Neuronal stem cell (in vitro differentiated cells): ENCODE results near the gene TEX9.
"Not testable (repeated sequence)": the region's sequence is repeated elsewhere in the genome, so short reads cannot be mapped to it uniquely, and the experiment has no call there.

Experiments
- DNase-seq: peaks from one replicate; pipeline ENCODE4 v3.0.0-alpha.2; 2013; ENCODE audit warnings: low spot score
- H2AFZ ChIP-seq: one replicate; pipeline ENCODE4 v1.6.1; 2013; ENCODE audit warnings: mild to moderate bottlenecking, low read length, inconsistent platforms
- H2AK5ac ChIP-seq: 2 replicates; pipeline ENCODE4 v1.6.1; 2013; ENCODE audit warnings: low read depth, mild to moderate bottlenecking, inconsistent platforms, low read length, moderate library complexity, mixed read lengths
- H2BK120ac ChIP-seq: 2 replicates; pipeline ENCODE4 v1.6.1; 2013; ENCODE audit warnings: low read depth, mild to moderate bottlenecking, inconsistent platforms, low read length, moderate library complexity, mixed read lengths
- H2BK12ac ChIP-seq: one replicate; pipeline ENCODE4 v1.6.1; 2013; ENCODE audit warnings: low read length, inconsistent platforms
- H2BK15ac ChIP-seq: 2 replicates; pipeline ENCODE4 v1.6.1; 2013; ENCODE audit warnings: mild to moderate bottlenecking, low read length, inconsistent platforms, mixed read lengths
- H2BK5ac ChIP-seq: one replicate; pipeline ENCODE4 v1.6.1; 2013; ENCODE audit warnings: inconsistent platforms, mild to moderate bottlenecking, low read length, moderate library complexity
- H3K14ac ChIP-seq: one replicate; pipeline ENCODE4 v1.6.1; 2013; ENCODE audit warnings: low read length, inconsistent platforms
- H3K18ac ChIP-seq: 2 replicates; pipeline ENCODE4 v1.6.1; 2013; ENCODE audit warnings: low read length, inconsistent platforms
- H3K23ac ChIP-seq: 2 replicates; pipeline ENCODE4 v1.6.1; 2013; ENCODE audit warnings: low read depth, mild to moderate bottlenecking, mixed read lengths, low read length, inconsistent platforms; ENCODE audit not compliant: poor library complexity
- H3K27ac ChIP-seq: replicated peaks from 3 replicates; pipeline ENCODE4 v1.5.1; 2013; ENCODE audit warnings: low read length, inconsistent platforms
- H3K27me3 ChIP-seq, 3 experiments: 2 replicates each; pipeline ENCODE4 v1.6.1; 2013; ENCODE audit warnings: low read length in 3 of 3, mild to moderate bottlenecking in 2 of 3, inconsistent platforms in 1 of 3, low read depth in 1 of 3, mixed read lengths in 1 of 3, moderate library complexity in 1 of 3; ENCODE audit not compliant: control insufficient read depth in 3 of 3, insufficient read depth in 3 of 3
- H3K36me3 ChIP-seq, 2 donors: replicated peaks in 1 of 2; 2 replicates each; pipeline ENCODE4 v1.6.1; 2013; ENCODE audit warnings: low read length in 2 of 2; ENCODE audit not compliant: control insufficient read depth in 2 of 2, insufficient read depth in 2 of 2
- H3K4ac ChIP-seq: 2 replicates; pipeline ENCODE4 v1.6.1; 2013; ENCODE audit warnings: inconsistent platforms, mild to moderate bottlenecking, low read length, moderate library complexity
- H3K4me1 ChIP-seq, 2 donors: 1 replicate in 1 of 2; 2 replicates in 1 of 2; pipeline ENCODE4 v1.6.1; 2013; ENCODE audit warnings: low read length in 2 of 2, low read depth in 1 of 2; ENCODE audit not compliant: control insufficient read depth in 2 of 2, insufficient read depth in 1 of 2
- H3K4me2 ChIP-seq: one replicate; pipeline ENCODE4 v1.6.1; 2013; ENCODE audit warnings: mild to moderate bottlenecking, low read length, inconsistent platforms; ENCODE audit not compliant: insufficient read depth, poor library complexity, severe bottlenecking
- H3K4me3 ChIP-seq, 2 donors: 2 replicates each; pipeline ENCODE4 v1.5.1; 2013; ENCODE audit warnings: low read length in 2 of 2, mild to moderate bottlenecking in 2 of 2, inconsistent platforms in 1 of 2, moderate library complexity in 1 of 2
- H3K79me1 ChIP-seq: one replicate; pipeline ENCODE4 v1.6.1; 2013; ENCODE audit warnings: low read depth, mild to moderate bottlenecking, inconsistent platforms, low read length, moderate library complexity
- H3K9ac ChIP-seq: one replicate; pipeline ENCODE4 v1.6.1; 2013; ENCODE audit warnings: mild to moderate bottlenecking, low read depth, low read length, inconsistent platforms; ENCODE audit not compliant: poor library complexity
- H3K9me3 ChIP-seq, 2 donors: replicated peaks in 1 of 2; 2 replicates each; pipeline versions ENCODE3 to v1.6.1; 2013; ENCODE audit warnings: low read length in 2 of 2, mild to moderate bottlenecking in 2 of 2, inconsistent platforms in 1 of 2, low read depth in 1 of 2, mixed read lengths in 1 of 2, moderate library complexity in 1 of 2; ENCODE audit not compliant: control insufficient read depth in 2 of 2, insufficient read depth in 1 of 2
- H4K8ac ChIP-seq: one replicate; pipeline ENCODE4 v1.6.1; 2013; ENCODE audit warnings: low read depth, mild to moderate bottlenecking, inconsistent platforms, low read length, moderate library complexity
- H4K91ac ChIP-seq: one replicate; pipeline ENCODE4 v1.6.1; 2013; ENCODE audit warnings: low read length, low read depth, mild to moderate bottlenecking, inconsistent platforms; ENCODE audit not compliant: poor library complexity
- WGBS, 2 donors: extraction: QIAGEN DNeasy Blood & Tissue Kit; methylation state at CpG; one replicate each; pipeline ENCODE4 v1.1.7; 2013; ENCODE audit warnings: missing lambda C conversion rate in 2 of 2, mixed read lengths in 1 of 2; ENCODE audit not compliant: insufficient read length in 2 of 2, insufficient replicate concordance in 1 of 2; ENCODE audit errors: extremely low coverage in 2 of 2; 5-methylcytosine and 5-hydroxymethylcytosine counted together

Gene TEX9

DNA sequence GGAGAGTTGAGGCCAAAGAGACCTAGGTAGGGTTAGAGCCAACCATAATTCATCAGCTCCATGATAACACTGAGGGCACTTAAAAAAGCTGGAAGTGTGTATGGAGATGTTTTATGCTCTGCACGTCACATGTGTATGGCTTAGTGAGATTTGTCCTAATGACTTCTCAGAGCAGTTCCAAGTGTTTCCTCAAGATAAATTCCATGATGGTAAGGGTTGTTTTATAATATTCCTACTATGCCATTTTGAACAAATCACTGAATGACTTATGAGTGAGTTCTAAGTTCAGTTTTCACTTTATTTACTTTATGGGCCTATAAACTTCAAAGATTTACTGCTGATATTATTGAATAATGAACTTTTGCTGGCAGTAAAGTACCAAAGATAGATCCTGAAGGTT, 28.1 kb downstream of the TEX9 start:
- Histone ChIP-seq H2BK15ac (no peak overlapping the region), H4K91ac (no peak overlapping the region), H3K4ac (no peak overlapping the region), H2BK120ac (no peak overlapping the region), H3K23ac (no peak overlapping the region), H3K9me3 (peaks cover 0 to 3% of the 10 kb centered on the region in 2 donors), H3K4me3 (no peak overlapping the region), H3K14ac (no peak overlapping the region), H3K9ac (no peak overlapping the region), H3K27me3 (no peaks in the 10 kb centered on the region), H3K79me1 (no peaks in the 10 kb centered on the region), H3K4me1 (no peaks in the 10 kb centered on the region), H3K27ac (no peak overlapping the region), H2BK12ac (no peak overlapping the region), H2BK5ac (no peak overlapping the region), H3K4me2 (no peak overlapping the region), H3K36me3 (peaks cover 0 to 6% of the 10 kb centered on the region in 2 donors), H2AFZ (no peak overlapping the region), H2AK5ac (no peak overlapping the region), H3K18ac (no peak overlapping the region), H4K8ac (no peak overlapping the region)
- DNase-seq = no peak
- no CpG with 5 or more reads among the region's 1 CpG for WGBS, 2 donors

DNA sequence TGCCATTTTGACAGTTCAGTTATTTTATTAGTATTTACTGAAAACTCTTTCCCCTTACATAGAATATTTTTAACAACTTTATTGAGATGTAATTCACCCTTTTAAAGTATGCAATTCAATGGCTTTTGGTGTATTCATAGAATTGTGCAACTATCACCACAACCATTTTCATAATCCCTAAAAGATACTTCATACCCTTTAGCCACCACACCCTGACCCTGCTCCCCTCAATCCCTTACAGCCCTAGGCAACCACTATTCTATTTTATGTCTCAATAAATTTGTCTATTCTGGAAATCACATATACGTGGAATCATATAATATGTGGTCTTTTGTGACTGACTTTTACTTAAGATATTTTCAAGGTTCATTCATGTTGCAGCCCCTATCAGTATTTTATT, 29.7 kb downstream of the TEX9 start:
- Histone ChIP-seq H4K91ac (no peak overlapping the region), H3K4me2 (no peak overlapping the region), H3K9me3 (peaks cover 0 to 3% of the 10 kb centered on the region in 2 donors), H3K18ac (no peak overlapping the region), H2BK5ac (no peak overlapping the region), H3K27ac (no peak overlapping the region), H2AFZ (no peak overlapping the region), H3K23ac (no peak overlapping the region), H3K4ac (no peak overlapping the region), H3K9ac (no peak overlapping the region), H4K8ac (no peak overlapping the region), H3K14ac (no peak overlapping the region), H2BK120ac (no peak overlapping the region), H2BK15ac (no peak overlapping the region), H3K27me3 (no peaks in the 10 kb centered on the region), H3K4me3 (no peak overlapping the region), H3K4me1 (no peaks in the 10 kb centered on the region), H2BK12ac (no peak overlapping the region), H3K36me3 (peaks cover 0 to 6% of the 10 kb centered on the region in 2 donors), H2AK5ac (no peak overlapping the region), H3K79me1 (no peaks in the 10 kb centered on the region)
- no peak for DNase-seq
- WGBS, 2 donors = no CpG with 5 or more reads among the region's 1 CpG

DNA sequence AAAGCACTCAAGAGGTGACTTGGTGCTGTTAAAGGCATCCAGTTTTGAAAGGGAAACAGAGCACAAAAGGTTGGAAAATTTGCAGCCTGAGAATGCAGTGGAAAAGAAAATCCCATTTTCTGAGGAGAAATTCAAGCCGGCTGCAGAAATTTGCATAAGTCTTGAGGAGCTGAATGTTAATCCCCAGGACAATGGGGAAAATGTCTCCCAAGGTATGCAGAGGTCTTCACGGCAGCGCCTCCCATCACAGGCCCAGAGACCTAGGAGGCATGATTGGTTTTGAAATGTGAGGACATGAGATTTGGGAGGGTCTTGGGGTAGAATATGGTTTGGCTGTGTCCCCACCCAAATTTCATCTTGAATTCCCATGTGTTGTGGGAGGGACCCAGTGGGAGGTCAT, 32.1 kb downstream of the TEX9 start:
- not testable (repeated sequence) for H2AFZ ChIP-seq, H3K36me3 ChIP-seq, H2BK5ac ChIP-seq, H3K27me3 ChIP-seq, H2BK12ac ChIP-seq, H3K9ac ChIP-seq, H3K79me1 ChIP-seq, H2BK15ac ChIP-seq, H3K18ac ChIP-seq, H2BK120ac ChIP-seq, H3K4ac ChIP-seq, H4K8ac ChIP-seq, H3K4me2 ChIP-seq, H3K4me3 ChIP-seq, H2AK5ac ChIP-seq, H4K91ac ChIP-seq, H3K23ac ChIP-seq, H3K9me3 ChIP-seq, H3K14ac ChIP-seq, H3K27ac ChIP-seq, H3K4me1 ChIP-seq, DNase-seq
- no CpG with 5 or more reads among the region's 3 CpGs for WGBS, 2 donors

DNA sequence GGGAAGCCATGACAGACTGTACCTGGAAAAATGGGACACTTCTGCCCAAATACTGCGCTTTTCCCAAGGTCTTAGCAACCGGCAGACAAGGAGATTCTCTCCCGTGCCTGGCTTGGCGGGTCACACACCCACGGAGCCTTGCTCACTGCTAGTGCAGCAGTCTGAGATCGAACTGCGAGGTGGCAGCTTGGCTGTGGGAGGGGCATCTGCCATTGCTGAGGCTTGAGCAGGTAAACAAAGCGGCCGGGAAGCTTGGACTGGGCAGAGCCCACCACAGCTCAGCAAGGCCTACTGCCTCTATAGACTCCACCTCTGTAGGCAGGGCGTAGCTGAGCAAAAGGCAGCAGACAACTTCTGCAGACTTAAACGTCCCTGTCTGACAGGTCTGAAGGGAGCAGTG, 34.0 kb downstream of the TEX9 start:
- WGBS, 2 donors = no CpG with 5 or more reads among the region's 11 CpGs
- not testable (repeated sequence) for H3K4me1 ChIP-seq, DNase-seq

More for the DNA sequence above, 34.0 kb downstream of the TEX9 start:
- not testable (repeated sequence) for H3K4me3 ChIP-seq, H4K8ac ChIP-seq, H3K27ac ChIP-seq, H3K18ac ChIP-seq, H2BK120ac ChIP-seq, H3K27me3 ChIP-seq, H3K9me3 ChIP-seq, H3K9ac ChIP-seq, H3K4me2 ChIP-seq, H2BK5ac ChIP-seq, H3K79me1 ChIP-seq, H3K4ac ChIP-seq, H4K91ac ChIP-seq, H3K23ac ChIP-seq, H2AK5ac ChIP-seq, H2BK12ac ChIP-seq, H2BK15ac ChIP-seq, H3K14ac ChIP-seq, H2AFZ ChIP-seq, H3K36me3 ChIP-seq
